HTERT RPE-1 (cell line): ENCODE results near the gene LDLR.
"Not testable (repeated sequence)": the region's sequence is repeated elsewhere in the genome, so short reads cannot be mapped to it uniquely, and the experiment has no call there.

Experiments
- in situ Hi-C: fragments of 300-500 bp; cut with MboI; formaldehyde crosslinking; loops from 4 replicates; pipeline ENCODE4 v1.14.3; 2020; ENCODE audit warnings: low sequenced_read_pairs

Gene LDLR

DNA sequence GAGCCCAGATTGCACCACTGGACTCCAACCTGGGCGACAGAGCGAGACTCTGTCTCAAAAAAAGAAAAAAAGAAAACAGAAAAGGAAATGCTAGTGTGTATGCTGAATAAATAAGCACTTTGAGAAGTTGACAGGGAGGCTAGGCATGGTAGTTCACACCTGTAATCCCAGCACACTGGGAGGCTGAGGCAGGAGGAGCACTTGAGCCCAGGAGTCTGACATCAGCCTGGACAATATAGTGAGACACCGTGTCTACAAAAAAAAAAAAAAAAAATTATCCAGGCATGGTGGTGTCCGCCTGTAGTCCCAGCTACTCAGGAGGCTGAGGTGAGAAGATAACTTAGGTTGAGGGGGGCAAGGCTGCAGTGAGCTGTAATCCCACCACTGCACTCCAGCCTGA is 19.1 kb upstream of the LDLR start:
- in situ Hi-C loops, result no loop called here

DNA sequence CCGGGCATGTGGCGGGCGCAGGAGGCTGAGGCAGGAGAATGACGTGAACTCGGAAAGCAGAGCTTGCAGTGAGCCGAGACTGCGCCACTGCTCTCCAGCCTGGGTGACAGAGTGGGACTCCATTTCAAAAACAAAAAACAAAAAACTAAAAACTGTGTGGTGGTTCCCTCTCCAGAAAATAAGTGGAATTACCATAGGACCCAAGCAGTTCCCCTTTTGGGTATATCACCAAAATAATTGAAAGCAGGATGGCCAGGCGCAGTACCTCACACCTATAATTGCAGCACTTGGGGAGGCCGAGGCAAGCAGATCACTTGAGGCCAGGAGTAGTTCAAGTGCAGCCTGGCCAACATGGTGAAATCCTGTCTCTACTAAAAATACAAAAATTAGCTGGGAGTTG is 15.7 kb upstream of the LDLR start:
- in situ Hi-C loops, result no loop called here

DNA sequence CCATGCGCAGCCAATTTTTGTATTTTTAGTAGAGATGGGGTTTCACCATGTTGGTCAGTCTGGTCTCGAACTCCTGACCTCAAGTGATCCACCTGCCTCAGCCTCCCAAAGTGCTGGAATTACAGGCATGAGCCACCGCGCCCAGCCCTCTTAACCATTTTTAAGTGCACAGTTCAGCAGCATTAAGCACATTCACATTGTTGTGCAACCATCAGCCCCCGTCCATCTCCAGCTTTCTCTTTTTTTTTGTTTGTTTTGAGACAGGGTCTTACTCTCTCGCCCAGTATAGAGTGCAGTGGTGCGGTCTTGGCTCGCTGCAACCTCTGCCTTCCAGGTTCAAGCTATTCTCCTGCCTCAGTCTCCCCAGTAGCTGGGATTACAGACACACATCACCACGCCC is 12.5 kb upstream of the LDLR start:
- in situ Hi-C loops, result not testable (repeated sequence)

DNA sequence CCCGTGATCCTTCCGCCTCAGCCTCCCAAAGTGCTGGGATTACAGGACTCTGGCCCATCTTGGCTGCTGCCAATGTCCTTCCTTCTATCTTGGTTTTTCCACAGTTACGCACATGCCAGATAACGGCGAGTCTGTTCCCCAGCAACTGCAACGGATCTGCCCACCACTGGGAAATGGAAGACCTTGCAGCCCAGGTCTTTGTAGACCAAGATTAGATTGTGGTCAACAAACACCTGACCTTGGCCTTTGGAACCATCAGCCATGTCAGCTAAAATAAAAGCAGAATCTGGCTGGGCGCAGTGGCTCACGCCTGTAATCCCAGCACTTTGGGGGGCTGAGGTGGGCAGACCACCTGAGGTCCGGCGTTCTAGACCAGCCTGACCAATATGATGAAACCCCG is 10.4 kb upstream of the LDLR start:
- in situ Hi-C loops, result no loop called here

DNA sequence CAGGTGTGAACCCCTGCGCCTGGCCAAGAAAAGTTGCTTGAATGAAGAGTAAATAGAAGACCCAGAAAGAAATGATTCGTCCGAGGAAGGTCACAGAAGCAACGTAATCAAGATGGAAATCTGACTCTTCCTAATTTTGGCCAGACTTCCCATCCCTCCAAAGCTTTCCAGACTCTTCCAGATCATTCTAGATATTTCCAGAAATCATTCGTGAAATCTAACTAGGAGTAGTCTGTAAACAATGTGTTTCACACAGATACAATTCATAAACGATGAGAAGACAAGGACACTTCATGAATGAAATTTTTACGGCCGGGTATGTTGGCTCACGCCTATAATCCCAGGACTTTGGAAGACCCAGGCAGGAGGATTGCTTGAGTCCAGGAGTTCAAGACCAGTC is 9.3 kb upstream of the LDLR start:
- in situ Hi-C loops, result no loop called here

DNA sequence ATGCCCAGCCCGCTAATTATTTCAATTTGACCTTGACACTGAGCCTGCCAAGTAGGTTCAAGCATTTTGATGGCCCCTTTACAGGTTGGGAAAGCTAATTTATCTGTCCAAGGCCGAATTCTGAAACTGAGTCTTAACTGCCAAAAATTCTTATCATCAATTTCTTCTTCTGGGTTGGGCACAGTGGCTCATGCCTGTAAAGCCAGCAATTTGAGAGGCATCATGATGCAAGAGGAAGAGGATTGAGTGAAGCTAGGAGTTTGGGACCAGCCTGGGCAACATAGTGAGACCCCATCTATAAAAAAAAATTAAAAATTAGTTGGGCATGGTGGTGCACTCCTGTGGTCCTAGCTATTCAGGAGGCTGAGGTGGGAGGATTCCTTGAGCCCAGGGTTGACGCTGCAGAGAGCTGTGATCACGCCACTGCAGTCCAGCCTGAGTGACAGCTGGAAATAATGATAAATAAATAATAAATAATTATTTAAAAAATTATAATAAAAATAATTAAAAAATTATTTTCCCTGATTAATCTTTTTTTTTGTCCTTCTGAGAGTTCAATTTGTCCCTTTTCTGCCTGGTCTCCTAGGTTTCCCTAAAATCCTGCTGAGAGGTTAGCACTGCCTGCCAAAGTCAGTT is 1.3 kb upstream of the LDLR start:
- in situ Hi-C loops, result no loop called here

DNA sequence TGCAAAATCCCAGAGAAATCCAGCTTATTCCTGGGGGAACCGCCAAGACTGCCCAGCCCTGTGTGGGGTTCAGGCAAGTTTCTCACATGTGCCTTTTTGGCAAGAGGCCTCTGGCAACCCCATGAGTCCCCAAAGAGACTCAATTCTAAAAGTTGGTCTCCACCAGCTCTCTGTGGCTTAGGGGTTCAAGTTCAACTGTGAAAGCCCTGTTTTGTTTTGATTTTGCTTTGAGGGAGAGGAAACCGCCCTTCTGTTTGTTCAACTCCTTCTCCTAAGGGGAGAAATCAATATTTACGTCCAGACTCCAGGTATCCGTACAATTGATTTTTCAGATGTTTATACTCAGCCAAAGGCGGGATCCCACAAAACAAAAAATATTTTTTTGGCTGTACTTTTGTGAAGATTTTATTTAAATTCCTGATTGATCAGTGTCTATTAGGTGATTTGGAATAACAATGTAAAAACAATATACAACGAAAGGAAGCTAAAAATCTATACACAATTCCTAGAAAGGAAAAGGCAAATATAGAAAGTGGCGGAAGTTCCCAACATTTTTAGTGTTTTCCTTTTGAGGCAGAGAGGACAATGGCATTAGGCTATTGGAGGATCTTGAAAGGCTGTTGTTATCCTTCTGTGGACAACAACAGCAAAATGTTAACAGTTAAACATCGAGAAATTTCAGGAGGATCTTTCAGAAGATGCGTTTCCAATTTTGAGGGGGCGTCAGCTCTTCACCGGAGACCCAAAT is 583 bp upstream of the LDLR start:
- in situ Hi-C loops, result no loop called here

DNA sequence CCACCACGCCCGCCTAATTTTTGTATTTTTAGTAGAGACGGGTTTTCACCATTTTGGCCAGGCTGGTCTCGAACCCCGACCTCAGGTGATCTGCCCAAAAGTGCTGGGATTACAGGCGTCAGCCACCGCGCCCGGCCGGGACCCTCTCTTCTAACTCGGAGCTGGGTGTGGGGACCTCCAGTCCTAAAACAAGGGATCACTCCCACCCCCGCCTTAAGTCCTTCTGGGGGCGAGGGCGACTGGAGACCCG is 676 bp downstream of the LDLR start:
- in situ Hi-C loops, result not testable (repeated sequence)

DNA sequence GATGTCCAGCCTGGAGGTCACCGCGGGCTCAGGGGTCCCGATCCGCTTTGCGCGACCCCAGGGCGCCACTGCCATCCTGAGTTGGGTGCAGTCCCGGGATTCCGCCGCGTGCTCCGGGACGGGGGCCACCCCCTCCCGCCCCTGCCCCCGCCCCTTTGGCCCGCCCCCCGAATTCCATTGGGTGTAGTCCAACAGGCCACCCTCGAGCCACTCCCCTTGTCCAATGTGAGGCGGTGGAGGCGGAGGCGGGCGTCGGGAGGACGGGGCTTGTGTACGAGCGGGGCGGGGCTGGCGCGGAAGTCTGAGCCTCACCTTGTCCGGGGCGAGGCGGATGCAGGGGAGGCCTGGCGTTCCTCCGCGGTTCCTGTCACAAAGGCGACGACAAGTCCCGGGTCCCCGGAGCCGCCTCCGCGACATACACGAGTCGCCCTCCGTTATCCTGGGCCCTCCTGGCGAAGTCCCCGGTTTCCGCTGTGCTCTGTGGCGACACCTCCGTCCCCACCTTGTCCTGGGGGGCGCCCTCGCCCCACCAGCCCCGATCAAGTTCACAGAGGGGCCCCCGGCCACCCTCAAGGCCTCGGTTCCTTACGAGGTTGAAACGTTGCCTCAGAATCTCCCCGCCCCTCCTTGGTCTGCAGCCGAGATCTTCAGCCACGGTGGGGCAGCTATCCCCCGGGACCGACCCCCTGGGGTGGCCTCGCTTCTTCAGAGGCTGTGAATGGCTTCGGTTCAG is 1.2 kb downstream of the LDLR start:
- in situ Hi-C loops, result no loop called here

DNA sequence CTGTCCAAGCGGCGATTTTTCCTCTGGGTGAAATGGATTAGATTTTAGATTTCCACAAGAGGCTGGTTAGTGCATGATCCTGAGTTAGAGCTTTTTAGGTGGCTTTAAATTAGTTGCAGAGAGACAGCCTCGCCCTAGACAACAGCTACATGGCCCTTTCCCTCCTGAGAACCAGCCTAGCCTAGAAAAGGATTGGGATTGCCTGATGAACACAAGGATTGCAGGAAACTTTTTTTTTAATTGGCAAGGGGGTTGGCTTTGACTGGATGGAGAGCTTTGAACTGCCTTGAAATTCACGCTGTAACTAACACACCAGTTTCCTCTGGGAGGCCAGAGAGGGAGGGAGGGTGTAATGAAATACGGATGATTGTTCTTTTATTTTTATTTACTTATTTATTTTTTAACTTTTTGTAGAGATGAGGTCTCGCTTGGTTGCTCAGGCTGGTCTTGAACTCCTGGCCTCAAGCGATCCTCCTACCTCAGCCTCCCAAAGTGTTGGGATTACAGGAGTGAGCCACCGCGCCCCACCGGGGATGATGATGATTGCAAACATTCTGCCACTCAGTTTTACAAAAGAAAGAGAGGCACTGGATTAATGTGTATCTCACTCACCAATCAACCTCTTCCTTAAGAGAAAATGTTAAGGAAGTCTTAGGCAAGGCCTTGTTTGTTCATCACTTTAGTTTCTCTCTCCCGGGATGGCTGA is 1.9 kb downstream of the LDLR start:
- in situ Hi-C loops, result no loop called here

DNA sequence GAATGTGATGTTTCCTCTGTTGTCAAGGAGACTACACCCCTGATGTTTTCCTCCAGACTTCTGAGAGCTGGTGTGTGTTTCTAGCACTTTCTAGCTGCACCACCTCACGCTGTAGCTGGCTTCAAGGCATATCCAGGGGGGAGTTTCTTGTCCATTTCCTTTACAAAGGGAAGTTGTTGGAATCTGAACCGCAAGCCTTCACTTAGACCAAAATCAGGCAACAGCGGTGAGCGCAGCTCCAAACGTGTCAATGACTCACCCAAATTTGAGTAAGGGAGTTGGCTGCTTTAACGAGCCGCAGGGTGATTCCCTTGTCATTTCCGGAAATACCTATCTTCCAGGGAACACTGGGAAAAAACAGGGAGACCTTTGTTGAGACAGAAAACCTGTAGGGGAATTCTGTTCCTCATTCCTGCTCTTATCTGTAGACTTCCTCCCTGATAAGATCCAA is 2.5 kb downstream of the LDLR start:
- in situ Hi-C loops, result no loop called here

DNA sequence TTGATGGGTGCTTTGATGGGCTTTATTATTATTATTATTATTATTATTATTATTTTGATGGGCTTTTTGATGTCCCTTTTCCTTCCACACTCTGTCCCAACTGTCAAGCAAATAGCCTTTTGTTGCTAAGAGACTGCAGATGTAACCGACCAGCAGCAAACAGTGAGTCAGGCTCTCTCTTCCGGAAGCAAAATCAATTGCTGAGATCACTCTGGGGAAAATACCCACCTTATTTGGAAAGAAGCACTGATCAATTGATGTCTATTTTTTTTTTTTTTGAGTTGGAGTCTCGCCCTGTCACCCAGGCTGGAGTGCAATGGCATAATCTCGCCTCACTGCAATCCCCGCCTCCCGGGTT is 2.9 kb downstream of the LDLR start:
- in situ Hi-C loops, result no loop called here

DNA sequence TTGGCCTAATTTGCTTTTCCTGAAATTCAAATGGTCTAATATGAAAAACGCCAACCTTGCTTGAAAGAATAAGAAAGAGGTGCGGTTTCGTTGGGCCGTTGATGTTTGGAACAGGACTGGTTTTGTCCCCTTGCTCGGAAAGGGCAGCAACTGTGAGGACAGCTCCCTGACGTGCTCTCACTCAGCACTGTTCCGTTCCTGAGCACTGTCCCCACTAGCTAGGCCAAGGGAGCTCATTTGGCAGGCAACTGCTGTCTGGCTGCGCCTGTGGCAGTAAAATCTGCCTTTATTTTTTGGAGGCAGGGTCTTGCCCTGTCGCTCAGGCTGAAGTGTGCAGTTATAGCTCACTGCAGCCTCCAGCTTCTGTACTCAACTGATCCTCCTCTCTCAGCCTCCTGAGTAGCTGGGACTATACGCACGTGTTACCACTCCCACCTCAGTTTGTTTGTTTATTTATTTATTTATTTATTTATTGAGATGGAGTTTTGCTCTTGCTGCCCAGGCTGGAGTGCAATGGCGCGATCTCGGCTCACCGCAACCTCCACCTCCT is 4.5 kb downstream of the LDLR start:
- in situ Hi-C loops, result no loop called here

DNA sequence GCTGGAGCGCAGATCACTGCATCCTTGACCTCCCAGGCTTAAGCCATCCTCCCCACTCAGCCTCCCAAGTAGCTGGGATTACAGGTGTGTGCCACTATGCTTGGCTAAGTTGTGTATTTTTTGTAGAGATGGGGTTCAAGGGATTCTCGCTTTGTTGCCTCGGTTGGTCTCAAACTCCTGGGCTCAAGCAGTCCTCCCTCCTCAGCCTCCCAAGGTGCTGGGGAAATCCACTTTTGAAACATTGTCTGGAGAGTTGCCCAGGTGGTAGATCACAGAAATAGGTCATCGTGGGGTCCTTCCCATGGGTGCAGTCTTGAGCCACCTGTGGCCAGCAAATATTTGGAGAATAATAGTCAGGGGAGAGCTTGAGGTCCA is 5.2 kb downstream of the LDLR start:
- in situ Hi-C loops, result no loop called here

DNA sequence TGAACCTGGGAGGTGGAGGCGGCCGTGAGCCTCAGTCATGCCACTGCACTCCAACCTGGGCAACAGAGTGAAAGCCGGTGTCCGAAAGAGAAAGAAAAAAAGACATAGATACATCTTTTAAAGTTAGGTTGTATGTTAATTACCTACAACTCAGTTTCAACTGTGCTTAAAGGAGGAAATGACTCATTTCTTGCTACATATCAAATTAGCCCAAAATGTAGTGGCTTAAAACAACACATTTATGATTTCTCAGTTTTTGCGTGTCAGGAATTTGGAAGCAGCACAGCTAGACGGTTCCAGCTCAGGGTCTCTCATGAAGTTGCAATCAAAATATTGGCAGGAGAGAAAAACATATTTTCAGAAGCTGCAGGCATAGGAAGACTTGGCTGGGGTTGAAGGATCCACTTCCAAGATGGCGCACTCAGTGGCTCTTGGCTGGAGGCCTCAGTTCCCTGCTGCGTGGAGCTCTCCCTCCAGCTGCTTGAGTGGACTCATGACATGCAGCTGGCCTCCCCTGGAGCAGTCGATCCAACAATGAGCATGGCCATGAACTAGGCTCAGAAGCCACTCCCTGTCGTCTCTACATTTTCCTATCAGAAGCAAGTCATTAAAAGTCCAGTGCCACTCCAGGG is 7.1 kb downstream of the LDLR start:
- in situ Hi-C loops, result no loop called here

DNA sequence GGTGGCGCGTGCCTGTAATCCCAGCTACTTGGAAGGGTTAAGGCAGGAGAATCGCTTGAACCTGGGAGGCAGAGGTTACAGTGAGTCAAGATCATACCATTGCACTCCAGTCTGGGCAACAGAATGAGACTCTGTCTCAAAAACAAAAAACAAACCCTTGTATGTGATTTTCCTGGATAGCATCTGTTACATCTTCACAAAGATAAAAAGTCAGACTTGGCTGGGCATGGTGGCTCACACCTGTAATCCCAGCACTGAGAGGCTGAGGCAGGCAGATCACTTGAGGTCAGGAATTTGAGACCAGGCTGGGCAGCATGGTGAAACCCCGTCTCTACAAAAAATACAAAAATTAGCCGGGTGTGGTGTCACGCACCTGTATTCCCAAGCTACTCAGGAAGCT is 8.1 kb downstream of the LDLR start:
- in situ Hi-C loops, result not testable (repeated sequence)

DNA sequence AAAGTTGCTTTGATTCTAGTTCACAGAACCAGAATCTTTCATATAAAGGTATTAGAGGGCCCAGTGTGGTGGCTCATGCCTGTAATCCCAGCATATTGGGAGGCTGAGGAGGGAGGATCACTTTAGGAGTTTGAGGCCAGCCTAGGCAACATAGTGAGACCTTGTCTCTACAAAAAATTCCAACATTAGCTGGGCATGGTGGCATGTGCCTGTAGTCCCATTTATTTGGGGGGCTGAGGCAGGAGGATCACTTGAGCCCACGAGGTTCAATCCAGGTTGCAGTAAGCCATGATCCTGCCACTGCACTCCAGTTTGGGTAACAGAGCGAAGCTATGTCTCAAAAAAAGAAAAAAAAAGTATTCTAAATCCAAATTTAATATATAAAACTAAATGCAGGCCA is 9.1 kb downstream of the LDLR start:
- in situ Hi-C loops, result no loop called here

DNA sequence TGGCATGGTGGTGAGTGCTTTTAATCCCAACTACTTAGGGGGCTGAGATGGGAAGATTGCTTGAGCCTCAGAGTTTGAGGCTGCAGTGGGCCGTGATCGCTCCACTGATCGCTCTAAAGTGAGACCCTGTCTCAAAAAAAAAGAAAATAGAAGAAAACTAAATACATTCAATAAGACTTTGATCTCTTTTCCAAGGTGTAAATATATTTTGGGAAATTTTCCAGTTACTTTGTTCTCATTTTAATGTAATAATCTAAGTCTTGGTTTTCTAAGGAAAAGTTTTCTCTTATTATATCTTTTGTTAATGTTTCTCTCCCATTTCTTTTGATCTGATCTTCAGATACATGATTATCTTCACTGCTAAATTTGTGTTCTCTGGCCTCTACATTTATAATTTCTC is 9.6 kb downstream of the LDLR start:
- in situ Hi-C loops, result no loop called here

DNA sequence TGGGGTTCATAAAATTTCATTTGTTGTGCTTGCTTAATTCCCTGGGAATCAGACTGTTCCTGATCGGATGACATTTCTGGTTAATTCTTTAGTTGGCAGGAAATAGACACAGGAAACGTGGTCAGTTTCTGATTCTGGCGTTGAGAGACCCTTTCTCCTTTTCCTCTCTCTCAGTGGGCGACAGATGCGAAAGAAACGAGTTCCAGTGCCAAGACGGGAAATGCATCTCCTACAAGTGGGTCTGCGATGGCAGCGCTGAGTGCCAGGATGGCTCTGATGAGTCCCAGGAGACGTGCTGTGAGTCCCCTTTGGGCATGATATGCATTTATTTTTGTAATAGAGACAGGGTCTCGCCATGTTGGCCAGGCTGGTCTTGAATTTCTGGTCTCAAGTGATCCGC is 10.8 kb downstream of the LDLR start:
- in situ Hi-C loops, result no loop called here

DNA sequence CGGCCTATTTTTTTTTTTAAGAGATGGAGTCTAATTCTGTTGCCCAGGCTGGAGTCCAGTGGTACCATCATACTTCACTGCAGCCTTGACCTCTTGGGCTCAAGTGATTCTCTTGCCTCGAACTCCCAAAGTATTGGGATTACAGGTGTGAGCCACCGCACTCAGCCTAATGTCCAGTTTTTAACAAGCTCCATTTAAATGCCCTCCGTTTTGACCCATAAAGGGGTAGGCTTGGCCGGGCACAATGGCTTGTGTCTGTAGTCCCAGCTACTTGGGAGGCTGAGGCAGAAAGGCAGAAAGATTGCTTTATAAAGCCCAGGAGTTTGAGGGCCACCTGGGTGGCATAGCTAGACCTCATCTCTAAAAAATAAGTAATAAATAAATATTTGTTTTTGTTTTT is 11.8 kb downstream of the LDLR start:
- in situ Hi-C loops, result no loop called here

DNA sequence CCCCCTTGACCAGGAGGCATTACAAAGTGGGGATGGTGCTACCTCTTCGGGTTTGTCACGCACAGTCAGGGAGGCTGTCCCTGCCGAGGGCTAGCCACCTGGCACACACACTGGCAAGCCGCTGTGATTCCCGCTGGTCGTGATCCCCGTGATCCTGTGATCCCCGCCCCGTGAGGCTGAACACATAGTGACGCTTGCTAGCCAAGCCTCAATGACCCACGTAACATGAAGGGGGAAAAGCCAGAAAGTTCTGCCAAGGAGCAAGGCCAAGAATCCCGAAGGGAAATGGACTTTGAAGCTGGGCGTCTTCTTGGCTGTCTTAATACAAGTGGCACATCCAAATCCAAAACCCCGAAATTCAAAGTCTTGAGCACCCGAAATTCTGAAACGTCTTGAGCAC is 13.7 kb downstream of the LDLR start:
- in situ Hi-C loops, result no loop called here
